Cardiac muscle cell (in vitro differentiated cells and primary cell): ENCODE results near the gene ABCB6. TPM values are rescaled to one million over a fixed set of nuclear protein-coding genes. Genes with fewer than 3 reads are reported as not detected.
A peak's percentile ranks its signal among the peaks of the same experiment; 100 is the strongest.

Experiments
- DNase-seq, 2 donors: peaks; one replicate each; pipeline versions ENCODE4 v3.0.0 to v3.0.0-alpha.2; 2010 to 2017; ENCODE audit warnings: low read depth in 1 of 2, low spot score in 1 of 2
- H3K27ac ChIP-seq: fragments of 200-600 bp; sonication (generic); 2 replicates; pipeline ENCODE4 v1.5.1; 2016
- H3K27me3 ChIP-seq: fragments of 200-600 bp; sonication (generic); 2 replicates; pipeline ENCODE4 v1.6.0; 2016; ENCODE audit warnings: control low read depth
- H3K36me3 ChIP-seq: fragments of 200-600 bp; sonication (generic); 2 replicates; pipeline ENCODE4 v1.5.1; 2016; ENCODE audit warnings: control low read depth
- H3K4me1 ChIP-seq: fragments of 200-600 bp; sonication (generic); 2 replicates; pipeline ENCODE4 v1.8.1; 2017; ENCODE audit warnings: low read depth, mild to moderate bottlenecking, mixed run types
- H3K4me3 ChIP-seq: fragments of 200-600 bp; sonication (generic); 2 replicates; pipeline ENCODE4 v1.5.1; 2016; ENCODE audit warnings: mild to moderate bottlenecking
- H3K9me3 ChIP-seq: fragments of 200-600 bp; sonication (generic); 2 replicates; pipeline ENCODE4 v1.5.1; 2017; ENCODE audit warnings: low read depth, mild to moderate bottlenecking, control low read depth
- polyA plus RNA-seq: library from polyadenylated mRNA; unstranded; fragments of >200 nt; fragmentation: Nextera tagmentation; extraction: Ambion mirVana; gene quantifications from 2 replicates; pipeline ENCODE4 v1.2.1, GENCODE V29; 2016
- total RNA-seq: library from RNA; depleted of rRNA; stranded (reverse); fragments of >200 nt; gene quantifications from 2 replicates; pipeline ENCODE4 v1.2.3, GENCODE V29; 2016
- TF ChIP-seq, protein P1 (sequence below): IDR thresholded peaks from 2 replicates; pipeline ENCODE4 v1.5.1; 2012; ENCODE audit warnings: low read depth, mild to moderate bottlenecking, low read length

The ABCB6 gene
- total and polyA plus RNA-seq, 2 experiments from 2014 or later = 9.6 to 32.9 TPM

DNA sequence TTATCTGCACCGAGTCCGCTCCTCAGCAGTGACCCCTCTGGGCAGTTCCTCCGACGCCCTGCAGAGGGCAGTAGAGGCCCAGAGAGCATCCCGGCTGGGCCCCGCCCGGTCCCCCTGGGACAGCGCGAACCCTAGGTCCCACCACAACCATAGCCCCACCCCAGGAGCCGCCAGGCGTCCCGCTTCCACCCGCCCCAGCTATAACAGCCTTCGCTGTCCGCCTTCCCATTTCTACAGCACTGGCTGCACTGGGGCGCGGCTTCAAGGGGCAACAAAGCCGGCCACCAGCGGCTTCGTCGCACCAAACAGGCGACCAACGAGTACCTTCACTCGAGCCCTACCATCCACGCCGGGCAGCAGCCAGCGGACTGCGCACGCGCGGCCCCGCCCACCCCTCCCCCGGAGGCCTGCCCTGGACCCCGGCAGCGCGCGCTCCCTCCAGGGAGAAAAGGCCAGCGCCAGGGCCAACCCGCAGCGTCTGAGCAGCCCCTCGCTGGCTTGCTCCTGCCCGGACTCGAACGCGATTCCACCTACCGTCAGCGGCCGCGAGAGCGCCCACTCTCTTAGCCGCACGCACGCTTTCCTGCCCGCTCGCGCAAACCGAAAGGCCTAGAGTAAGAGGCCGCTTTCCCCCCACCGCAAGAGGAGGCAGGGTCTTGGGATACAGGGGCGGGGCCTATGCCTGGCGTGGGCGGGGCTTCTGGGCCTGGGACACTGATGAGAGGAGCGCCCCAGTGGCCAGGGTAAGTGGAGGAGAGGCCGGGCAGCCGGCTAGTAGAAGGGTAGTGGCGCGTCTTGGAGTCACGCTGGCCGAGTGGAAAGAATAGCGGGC is 58.4 kb downstream of the ABCB6 start, which contains the start of gene NHEJ1:
Gene NHEJ1 (minus strand): TSS at position 630 of the 832 bp plus-strand sequence. CDS start 2,453 bp downstream, outside the sequence.
- peaks cover 4% of the 10 kb centered on the region for H3K4me1 ChIP-seq
- peak within 1 kb of the TSS; percentile 54 for H3K4me3 ChIP-seq
- peaks cover 5% of the 10 kb centered on the region for H3K27me3 ChIP-seq
- TF ChIP-seq, protein P1, sequence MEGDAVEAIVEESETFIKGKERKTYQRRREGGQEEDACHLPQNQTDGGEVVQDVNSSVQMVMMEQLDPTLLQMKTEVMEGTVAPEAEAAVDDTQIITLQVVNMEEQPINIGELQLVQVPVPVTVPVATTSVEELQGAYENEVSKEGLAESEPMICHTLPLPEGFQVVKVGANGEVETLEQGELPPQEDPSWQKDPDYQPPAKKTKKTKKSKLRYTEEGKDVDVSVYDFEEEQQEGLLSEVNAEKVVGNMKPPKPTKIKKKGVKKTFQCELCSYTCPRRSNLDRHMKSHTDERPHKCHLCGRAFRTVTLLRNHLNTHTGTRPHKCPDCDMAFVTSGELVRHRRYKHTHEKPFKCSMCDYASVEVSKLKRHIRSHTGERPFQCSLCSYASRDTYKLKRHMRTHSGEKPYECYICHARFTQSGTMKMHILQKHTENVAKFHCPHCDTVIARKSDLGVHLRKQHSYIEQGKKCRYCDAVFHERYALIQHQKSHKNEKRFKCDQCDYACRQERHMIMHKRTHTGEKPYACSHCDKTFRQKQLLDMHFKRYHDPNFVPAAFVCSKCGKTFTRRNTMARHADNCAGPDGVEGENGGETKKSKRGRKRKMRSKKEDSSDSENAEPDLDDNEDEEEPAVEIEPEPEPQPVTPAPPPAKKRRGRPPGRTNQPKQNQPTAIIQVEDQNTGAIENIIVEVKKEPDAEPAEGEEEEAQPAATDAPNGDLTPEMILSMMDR = peak; percentile 96
- peaks cover 3% of the 10 kb centered on the region for H3K36me3 ChIP-seq
- H3K9me3 ChIP-seq = no peaks in the 10 kb centered on the region
- H3K27ac ChIP-seq = peak within 1 kb of the TSS; percentile 87
- peak; percentile 92 to 96 for DNase-seq

Other genes starting within 250 kb of the ABCB6 start
- not detected in 2 replicates for gene FEV, start 233.8 kb downstream of the ABCB6 start, total RNA-seq
- not detected in 2 replicates for gene FEV, start 233.8 kb downstream of the ABCB6 start, polyA plus RNA-seq
- gene CRYBA2, start 225.5 kb downstream of the ABCB6 start, total RNA-seq = not detected in 2 replicates
- gene CRYBA2, start 225.5 kb downstream of the ABCB6 start, polyA plus RNA-seq = not detected in 2 replicates
- gene CFAP65, start 177.4 kb downstream of the ABCB6 start, total RNA-seq = 0.07 and 2.2 TPM in 2 replicates
- 0.12 and 0.45 TPM in 2 replicates for gene CFAP65, start 177.4 kb downstream of the ABCB6 start, polyA plus RNA-seq
- not detected in 2 replicates for gene IHH, start 158.0 kb downstream of the ABCB6 start, total RNA-seq
- gene IHH, start 158.0 kb downstream of the ABCB6 start, polyA plus RNA-seq = not detected in 2 replicates
- gene NHEJ1, start 58.1 kb downstream of the ABCB6 start, total RNA-seq = 8.4 and 12.9 TPM in 2 replicates
- 7.7 and 9.4 TPM in 2 replicates for gene NHEJ1, start 58.1 kb downstream of the ABCB6 start, polyA plus RNA-seq
- gene SLC23A3, start 48.9 kb downstream of the ABCB6 start, total RNA-seq = 0.09 TPM in 1 of 2 replicates, not detected in the other
- 0.11 TPM in 1 of 2 replicates, not detected in the other for gene SLC23A3, start 48.9 kb downstream of the ABCB6 start, polyA plus RNA-seq
- 42.1 and 42.6 TPM in 2 replicates for gene CNPPD1, start 42.0 kb downstream of the ABCB6 start, total RNA-seq
- 70.2 and 81.9 TPM in 2 replicates for gene CNPPD1, start 42.0 kb downstream of the ABCB6 start, polyA plus RNA-seq
- 72.0 and 74.0 TPM in 2 replicates for gene RETREG2, start 40.7 kb downstream of the ABCB6 start, total RNA-seq
- 77.6 and 101 TPM in 2 replicates for gene RETREG2, start 40.7 kb downstream of the ABCB6 start, polyA plus RNA-seq
- 32.6 and 35.4 TPM in 2 replicates for gene ZFAND2B, start 12.2 kb downstream of the ABCB6 start, total RNA-seq
- 49.0 and 54.8 TPM in 2 replicates for gene ZFAND2B, start 12.2 kb downstream of the ABCB6 start, polyA plus RNA-seq
- 71.4 and 75.1 TPM in 2 replicates for gene ATG9A, start 10.7 kb upstream of the ABCB6 start, total RNA-seq
- gene ATG9A, start 10.7 kb upstream of the ABCB6 start, polyA plus RNA-seq = 74.3 and 85.0 TPM in 2 replicates
- 100 and 139 TPM in 2 replicates for gene ANKZF1, start 10.8 kb upstream of the ABCB6 start, total RNA-seq
- gene ANKZF1, start 10.8 kb upstream of the ABCB6 start, polyA plus RNA-seq = 135 and 175 TPM in 2 replicates
- gene GLB1L, start 26.5 kb upstream of the ABCB6 start, total RNA-seq = 10.4 TPM in 2 replicates
- gene GLB1L, start 26.5 kb upstream of the ABCB6 start, polyA plus RNA-seq = 3.3 and 12.0 TPM in 2 replicates
- gene STK16, start 26.5 kb upstream of the ABCB6 start, total RNA-seq = 28.5 and 31.6 TPM in 2 replicates
- 12.1 and 15.8 TPM in 2 replicates for gene STK16, start 26.5 kb upstream of the ABCB6 start, polyA plus RNA-seq
- gene TUBA4B, start 34.3 kb upstream of the ABCB6 start, total RNA-seq = not detected in 2 replicates
- not detected in 2 replicates for gene TUBA4B, start 34.3 kb upstream of the ABCB6 start, polyA plus RNA-seq
- gene TUBA4A, start 35.0 kb upstream of the ABCB6 start, total RNA-seq = 1.6 and 2.6 TPM in 2 replicates
- gene TUBA4A, start 35.0 kb upstream of the ABCB6 start, polyA plus RNA-seq = 2.3 and 6.5 TPM in 2 replicates
- 182 and 223 TPM in 2 replicates for gene DNAJB2, start 60.4 kb upstream of the ABCB6 start, total RNA-seq
- 60.6 and 61.0 TPM in 2 replicates for gene DNAJB2, start 60.4 kb upstream of the ABCB6 start, polyA plus RNA-seq
- 0.36 and 1.2 TPM in 2 replicates for gene PTPRN, start 90.4 kb upstream of the ABCB6 start, total RNA-seq
- gene PTPRN, start 90.4 kb upstream of the ABCB6 start, polyA plus RNA-seq = 0.22 and 1.4 TPM in 2 replicates
- not detected in 2 replicates for gene RESP18, start 113.8 kb upstream of the ABCB6 start, total RNA-seq
- not detected in 2 replicates for gene RESP18, start 113.8 kb upstream of the ABCB6 start, polyA plus RNA-seq
- gene DNPEP, start 169.0 kb upstream of the ABCB6 start, total RNA-seq = 67.2 and 70.4 TPM in 2 replicates
- 104 and 117 TPM in 2 replicates for gene DNPEP, start 169.0 kb upstream of the ABCB6 start, polyA plus RNA-seq
- gene DES, start 199.4 kb upstream of the ABCB6 start, total RNA-seq = 37.2 and 47.0 TPM in 2 replicates
- gene DES, start 199.4 kb upstream of the ABCB6 start, polyA plus RNA-seq = 17.5 and 20.4 TPM in 2 replicates
- 275 and 292 TPM in 2 replicates for gene SPEG, start 215.9 kb upstream of the ABCB6 start, total RNA-seq
- gene SPEG, start 215.9 kb upstream of the ABCB6 start, polyA plus RNA-seq = 185 and 188 TPM in 2 replicates